Stimulated activated CD4-positive, alpha-beta T cell treated with anti-CD3 and anti-CD28 coated beads, Interleukin-15, amount 100 ng/mL, for 24 hours (primary cell): ENCODE data around the gene IZUMO1.
A peak's percentile ranks its signal among the peaks of the same experiment; 100 is the strongest.
"Not testable (repeated sequence)": the region's sequence is repeated elsewhere in the genome, so short reads cannot be mapped to it uniquely, and the experiment has no call there.

Experiments
- DNase-seq: peaks from one replicate; pipeline ENCODE4 v3.0.0-alpha.2; 2020

IZUMO1 gene

GRCh38 chr19:48746738-48747575 is at the start of gene IZUMO1:
TSS of gene IZUMO1 (minus strand) at chr19:48746909. CDS start at chr19:48745859, 1,050 bp downstream.
- peak; percentile 72 for DNase-seq

- no peak for DNase-seq
Measured at GRCh38 chr19:48795685-48796070, 49.0 kb upstream of the IZUMO1 start.

DNA sequence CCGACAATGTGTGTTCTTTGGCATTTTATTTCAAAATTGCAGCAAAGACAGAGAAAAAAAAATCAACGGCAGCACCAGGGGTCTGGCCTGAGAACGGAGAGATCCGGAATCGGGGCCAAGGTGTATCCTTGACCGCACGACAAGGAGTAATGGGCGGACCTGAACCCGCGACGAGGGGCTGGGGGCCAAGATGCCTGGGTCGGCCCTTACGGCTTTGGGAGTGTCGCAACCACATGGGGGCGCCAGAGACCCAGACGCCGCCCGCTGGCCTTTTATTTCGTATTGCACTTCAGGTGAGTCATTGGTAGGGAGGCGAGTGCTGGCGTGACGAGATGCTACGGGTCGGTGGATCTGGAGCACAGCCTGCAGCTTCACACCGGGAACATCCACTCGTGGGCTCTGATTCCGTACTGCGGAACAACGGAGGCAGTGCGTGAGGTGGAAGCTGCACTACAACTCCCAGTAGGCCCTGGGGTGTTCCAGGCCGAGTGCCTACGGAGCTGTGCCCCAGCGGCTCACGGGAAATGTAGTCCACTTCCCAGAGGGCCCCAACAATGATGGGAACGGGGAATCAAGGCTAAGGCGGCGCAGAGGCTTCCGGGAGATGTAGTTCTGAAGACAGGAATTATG is 48.5 kb upstream of the IZUMO1 start:
- peak; percentile 88 for DNase-seq

DNA sequence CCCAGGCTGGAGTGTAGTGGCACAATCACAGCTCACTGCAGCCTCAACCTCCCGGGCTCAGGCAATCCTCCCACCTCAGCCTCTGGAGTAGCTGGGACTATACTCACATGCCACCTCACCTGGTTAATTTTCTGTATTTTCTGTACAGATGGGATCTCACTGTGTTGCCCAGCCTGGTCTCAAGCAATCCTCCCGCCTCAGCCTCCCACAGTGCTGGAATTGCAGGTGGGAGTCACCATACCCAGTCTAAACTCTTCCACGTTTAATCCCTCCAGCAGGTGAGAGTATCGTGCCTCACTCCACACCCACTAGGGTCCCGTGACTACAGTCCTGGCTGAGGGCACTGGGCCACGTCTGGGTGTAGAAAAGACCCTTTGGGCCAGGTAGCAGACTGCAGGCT is 47.6 kb upstream of the IZUMO1 start:
- no peak for DNase-seq

DNA sequence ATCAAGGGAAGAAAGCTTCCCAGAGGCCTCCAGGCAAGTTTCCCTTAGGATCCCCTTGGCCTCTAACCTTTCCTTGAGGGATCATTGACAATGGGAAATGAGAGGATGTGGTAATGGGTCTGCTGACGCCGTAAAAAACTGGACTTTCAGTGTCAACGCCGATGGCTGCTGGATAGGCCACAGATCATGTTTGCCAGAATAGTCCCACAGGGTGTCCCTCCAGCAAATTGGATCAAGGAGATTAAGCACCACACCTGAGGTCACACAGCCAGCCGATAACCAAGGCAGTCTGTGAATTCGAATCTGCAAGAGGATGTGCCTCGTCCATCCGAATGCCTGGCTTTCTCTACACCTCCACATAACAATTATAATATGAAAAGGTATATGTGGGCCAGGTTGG is 46.6 kb upstream of the IZUMO1 start:
- no peak for DNase-seq

DNA sequence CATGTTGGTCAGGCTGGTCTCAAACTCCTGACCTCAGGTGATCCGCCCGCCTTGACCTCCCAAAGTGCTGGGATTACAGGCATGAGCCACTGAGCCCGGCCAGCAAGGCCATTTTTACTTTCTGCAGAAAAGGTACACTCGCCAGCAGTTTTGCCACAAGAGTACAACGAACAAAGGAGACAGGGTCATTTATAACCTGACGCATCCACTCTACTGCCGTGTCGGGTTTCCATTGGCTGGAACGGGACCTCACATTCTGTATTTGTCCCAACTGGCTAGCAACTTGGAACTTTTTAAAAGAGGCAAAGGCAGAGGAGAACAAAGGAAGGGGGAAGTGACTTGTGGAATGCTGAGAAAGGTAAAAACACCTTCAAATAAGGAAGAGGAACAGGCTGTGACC is 40.6 kb upstream of the IZUMO1 start:
- DNase-seq = not testable (repeated sequence)

- DNase-seq = not testable (repeated sequence)
Measured at GRCh38 chr19:48786422-48786821, 39.7 kb upstream of the IZUMO1 start.

DNA sequence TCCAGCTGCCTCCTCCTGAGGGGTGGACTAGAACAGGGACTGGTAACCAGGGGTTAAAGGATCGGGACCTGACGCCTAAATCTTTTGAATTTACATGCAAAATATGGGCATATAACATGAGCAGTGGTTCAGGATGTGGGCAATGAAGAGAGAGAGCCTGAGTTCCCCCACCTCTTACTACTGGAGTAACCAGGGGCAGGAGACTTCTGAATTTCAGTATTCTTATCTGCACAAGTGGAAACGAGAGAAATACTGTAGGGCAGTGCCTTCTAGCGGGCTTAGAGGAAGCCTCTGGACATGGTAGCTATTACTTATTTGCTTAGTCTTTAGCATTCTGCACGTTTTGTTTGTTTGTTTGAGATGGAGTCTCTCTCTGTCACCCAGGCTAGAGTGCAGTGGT is 37.8 kb upstream of the IZUMO1 start:
- no peak for DNase-seq

DNA sequence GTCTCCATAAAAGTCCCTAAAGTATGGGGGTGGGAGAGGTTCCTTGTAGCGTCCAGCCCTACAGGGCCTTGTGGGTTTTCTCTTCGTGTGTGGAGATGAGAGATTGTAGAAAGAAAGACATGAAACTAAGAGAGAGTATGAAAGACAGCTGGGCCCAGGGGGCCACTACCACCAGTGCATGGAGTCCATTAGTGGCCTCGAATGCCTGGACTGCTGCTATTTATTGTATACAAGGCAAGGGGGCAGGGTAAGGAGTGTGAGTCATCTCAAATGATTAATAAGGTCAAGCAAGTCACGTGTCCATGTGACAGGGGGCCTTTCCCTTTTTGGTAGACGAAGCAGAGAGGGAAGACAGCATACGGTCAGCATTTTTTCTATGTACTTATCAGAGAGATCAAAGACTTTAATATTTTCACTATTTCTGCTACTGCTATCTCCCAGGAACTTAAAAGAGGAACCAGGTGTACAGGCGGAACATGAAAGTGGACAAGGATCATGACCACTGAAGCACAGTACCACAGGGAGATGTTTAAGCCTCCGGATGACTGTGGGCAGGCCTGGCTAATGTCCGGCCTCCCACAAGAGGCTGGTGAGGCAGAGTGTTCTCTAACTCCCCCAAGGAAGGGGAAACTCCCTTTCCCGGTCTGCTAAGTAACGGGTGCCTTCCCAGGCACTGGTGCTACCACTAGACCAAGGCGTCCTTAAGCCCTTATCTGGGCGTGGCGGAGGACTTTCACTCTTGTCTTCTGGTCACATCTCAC is 34.1 kb upstream of the IZUMO1 start:
- no peak for DNase-seq

DNA sequence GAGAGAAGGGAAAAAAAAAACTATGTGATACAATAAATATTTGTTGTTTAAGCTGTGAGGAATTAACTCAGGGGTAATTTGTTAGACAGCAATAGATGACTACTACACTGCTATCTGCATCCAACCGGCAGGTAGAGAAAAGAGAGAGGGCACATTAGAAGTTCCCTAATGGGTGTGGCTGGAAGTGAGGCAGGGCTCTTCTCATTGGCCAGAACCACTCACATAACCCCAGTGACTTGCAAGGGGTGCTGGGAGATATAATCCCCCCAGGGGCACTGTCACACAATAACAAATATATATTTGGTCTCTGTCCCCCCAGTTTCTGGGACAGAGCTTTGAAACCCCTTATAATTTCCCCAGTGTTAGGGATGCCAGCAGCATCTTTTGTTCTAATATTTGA is 32.9 kb upstream of the IZUMO1 start:
- DNase-seq = no peak

GRCh38 chr19:48777720-48778119 is 31.0 kb upstream of the IZUMO1 start:
- DNase-seq = no peak

DNA sequence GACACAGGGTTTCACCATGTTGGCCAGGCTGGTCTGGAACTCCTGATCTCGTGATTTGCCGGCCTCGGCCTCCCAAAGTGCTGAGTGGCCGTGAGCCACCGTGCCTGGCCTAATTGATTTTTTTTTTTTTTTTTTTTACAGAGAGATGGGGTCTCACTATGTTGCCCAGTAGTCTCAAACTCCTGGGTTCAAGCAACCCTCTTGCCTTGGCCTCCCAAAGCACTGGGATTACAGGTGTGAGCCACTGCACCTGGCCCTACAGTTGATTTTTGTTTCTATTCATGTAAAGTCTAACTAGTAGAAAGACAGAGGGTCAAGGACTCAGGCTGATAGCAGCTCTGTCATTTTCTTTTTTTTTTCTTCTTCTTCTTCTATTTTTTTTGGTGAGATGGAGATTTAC is 30.4 kb upstream of the IZUMO1 start:
- DNase-seq = no peak

DNA sequence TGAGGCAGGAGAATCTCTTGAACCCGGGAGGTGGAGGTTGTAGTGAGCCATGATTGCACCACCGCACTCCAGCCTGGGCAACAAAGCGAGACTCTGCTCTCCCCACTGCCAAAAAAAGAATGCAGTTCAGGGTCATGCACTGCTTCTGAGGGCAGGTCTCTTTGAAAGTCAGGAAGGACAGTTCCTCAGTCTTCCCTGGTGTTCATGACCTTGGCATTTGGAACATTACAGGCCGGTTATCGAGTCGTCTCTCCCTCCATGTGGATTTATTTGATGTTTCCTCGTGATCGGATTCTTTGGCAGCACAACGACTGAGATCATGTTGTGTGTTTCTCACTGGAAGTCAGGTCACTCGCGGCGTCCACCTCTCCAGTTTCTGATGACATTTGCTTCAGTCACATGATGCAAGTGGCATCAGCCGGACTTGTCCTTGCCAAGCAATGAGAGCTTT is 25.8 kb upstream of the IZUMO1 start:
- DNase-seq = no peak

- no peak for DNase-seq
Measured at GRCh38 chr19:48770734-48771472, 24.2 kb upstream of the IZUMO1 start.

DNA sequence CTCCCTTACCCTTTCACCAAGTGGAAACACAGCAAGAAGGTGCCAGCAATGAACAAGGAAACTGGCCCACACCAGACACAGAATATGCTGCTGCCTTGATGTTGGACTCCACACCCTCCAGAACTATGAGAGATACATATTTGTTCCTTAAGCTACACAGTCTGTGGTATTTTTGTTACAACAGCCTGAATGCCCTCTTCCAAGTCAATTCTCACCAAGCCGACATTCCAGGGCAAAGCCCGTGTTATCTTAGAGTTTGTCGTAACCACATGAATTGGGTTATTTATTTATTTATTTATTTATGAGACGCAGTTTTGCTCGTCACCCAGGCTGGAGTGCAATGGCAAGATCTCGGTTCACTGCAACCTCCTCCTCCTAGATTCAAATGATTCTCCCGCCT is 23.6 kb upstream of the IZUMO1 start:
- no peak for DNase-seq

- DNase-seq = no peak
Measured at GRCh38 chr19:48768994-48769713, 22.4 kb upstream of the IZUMO1 start.

DNA sequence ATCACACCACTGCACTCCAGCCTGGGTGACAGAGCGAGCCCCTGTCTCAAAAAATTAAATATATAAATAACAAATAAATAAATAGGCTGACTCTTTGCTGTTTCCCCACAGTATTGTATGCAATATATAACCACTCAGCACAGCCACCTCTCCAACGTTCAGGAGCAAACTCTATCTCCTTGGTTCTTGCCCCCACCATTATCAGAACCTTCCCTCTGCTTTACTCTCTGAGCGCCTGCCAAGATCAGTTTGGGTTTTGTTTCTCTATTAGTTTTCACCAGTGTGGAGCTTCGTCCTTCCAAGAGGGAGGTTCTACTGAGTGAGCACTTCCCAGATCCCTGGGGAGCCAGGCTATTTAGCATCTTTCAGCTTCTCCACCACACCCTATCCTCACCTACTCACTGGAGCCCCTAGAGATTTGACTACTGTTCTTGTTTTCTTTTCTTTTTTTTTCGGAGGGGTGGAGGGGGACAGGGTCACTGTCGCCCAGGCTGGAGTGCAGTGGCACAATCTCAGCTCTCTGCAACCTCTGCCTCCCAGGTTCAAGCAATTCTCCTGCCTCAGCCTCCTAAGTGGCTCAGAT is 21.6 kb upstream of the IZUMO1 start:
- not testable (repeated sequence) for DNase-seq

DNA sequence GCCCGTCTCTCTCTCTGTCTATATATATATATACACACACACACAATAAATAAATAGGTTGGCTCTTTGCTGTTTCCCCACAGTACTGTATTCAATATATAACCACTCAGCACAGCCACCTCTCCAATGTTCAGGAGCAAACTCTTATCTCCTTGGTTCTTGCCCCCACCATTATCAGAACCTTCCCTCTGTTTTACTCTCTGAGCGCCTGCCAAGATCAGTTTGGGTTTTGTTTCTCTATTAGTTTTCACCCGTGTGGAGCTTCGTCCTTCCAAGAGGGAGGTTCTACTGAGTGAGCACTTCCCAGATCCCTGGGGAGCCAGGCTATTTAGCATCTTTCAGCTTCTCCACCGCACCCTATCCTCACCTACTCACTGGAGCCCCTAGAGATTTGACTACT is 19.1 kb upstream of the IZUMO1 start:
- DNase-seq = not testable (repeated sequence)

DNA sequence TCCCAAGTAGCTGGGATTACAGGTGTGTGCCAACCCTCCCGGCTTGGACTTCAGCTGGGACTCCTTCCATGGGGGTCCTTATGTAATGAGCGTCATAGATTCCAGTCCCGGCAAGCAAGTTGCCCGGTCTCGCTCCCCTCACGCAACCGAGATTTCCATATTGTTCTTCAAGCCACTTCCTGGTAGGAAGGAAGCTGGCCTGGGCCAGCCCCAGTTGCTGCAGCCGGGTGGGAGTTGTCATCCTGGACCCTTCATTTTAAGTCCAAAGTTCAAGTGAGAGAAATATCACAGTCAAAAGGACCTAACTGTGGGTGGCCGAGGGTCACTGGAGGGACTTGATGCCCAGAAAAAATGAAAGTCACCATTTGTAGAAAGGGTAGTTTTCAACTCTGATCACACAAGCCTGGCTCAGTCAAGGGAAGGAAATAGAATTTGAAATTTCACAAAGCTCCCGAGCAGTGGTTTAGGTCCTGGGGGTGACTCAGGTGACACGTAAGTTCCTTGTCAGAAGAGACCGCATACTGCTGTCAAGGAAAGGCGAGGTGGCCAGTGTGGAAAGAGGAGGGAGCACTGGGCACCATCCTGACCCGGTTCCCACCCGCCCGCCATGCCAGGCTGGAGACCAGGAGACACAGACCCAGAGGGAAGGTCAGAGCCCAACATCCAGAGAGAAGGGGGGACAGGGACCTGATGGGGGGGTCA is 13.9 kb upstream of the IZUMO1 start:
- DNase-seq = peak; percentile 22

- DNase-seq = no peak
Measured at GRCh38 chr19:48757741-48758144, 11.0 kb upstream of the IZUMO1 start.

DNA sequence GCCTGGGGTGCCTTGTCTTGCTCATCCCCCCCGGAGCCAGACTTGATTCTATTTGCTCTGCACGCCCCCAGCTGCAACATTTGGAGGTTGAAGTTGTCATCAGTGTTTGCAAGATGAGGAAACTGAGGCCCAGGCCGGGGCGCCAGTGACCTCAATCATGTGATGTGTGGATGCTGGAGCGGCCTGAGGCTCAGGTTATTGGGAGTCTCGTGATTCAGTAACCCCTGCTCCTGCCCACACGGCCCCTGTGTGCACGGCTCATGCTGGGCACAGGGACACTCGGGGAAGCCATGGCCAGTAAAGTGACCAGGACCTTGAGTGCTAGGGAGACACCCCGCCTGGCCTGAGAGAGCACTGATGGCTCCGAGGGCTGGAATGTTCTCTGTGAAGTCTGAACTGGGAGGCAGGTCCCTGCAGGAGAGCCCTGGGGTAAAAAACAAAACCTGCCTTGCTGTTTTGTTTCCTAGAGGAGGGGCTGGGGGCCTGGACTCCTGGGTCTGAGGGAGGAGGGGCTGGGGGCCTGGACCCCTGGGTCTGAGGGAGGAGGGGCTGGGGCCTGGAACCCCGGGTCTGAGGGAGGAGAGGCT is 10.5 kb upstream of the IZUMO1 start:
- no peak for DNase-seq
